Activated CD4-positive, alpha-beta T cell treated with anti-CD3 and anti-CD28 coated beads, Interleukin-2, Interleukin-4, amounts not matched to agents 100 ng/mL and 50 ng/mL, durations not matched to agents 16 hours and 8 hours (primary cell): ENCODE data around the gene IQGAP2.
"Not testable (repeated sequence)": the region's sequence is repeated elsewhere in the genome, so short reads cannot be mapped to it uniquely, and the experiment has no call there.

Experiments used
- DNase-seq: peaks from one replicate; pipeline ENCODE4 v3.0.0-alpha.2; 2020; ENCODE audit warnings: low spot score

Gene IQGAP2

DNA sequence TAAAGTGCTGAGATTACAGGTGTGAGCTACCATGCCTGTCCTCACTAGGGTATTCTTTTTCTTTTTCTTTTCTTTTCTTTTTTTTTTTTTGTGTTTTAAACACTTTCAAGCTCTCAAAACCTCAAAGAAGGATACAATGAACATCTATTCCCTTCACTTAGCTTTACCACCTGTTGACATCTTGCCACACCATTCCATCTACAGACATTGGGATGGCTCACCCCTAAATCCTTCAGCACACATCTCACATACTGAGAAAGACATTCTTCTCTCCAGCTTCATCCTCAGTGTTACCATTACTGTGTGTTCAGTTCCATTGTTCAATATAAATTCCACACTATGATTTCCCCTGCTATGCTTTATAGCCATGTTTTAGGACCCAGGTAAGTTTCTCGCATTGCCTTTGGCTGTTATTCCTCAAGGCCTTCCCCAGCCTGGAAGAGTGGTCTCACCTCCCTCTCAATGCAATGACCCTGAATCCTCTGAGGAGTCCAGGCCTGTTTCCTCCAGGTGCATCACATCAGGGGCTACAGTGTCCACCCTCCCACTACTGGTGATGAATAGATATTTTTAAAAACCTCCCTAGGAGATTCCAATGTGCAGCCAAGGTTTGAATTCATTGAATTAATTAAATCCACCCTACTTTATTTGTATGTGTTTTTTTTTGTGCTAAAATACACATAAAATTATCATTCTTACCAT, 16.7 kb downstream of the IQGAP2 start:
- no peak for DNase-seq

DNA sequence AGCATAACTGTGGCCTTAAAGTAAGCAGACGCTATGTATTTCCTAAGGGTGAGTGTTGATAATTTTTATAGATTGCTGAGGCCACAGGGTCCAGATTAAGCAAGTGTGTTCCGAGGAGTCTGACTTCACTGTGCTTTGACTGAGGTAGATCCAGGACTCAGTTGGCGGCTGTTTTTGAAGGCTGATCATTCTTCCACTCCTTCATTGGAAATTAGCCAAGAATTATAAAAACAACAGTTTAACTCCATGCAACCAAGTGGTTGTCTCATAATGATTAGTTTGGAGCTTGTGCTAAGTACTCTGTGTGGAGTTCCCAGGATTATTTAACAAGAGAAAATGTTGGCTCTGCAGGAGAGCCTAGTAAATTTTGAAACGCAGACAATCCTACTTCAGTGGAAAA, 19.1 kb downstream of the IQGAP2 start:
- no peak for DNase-seq

DNA sequence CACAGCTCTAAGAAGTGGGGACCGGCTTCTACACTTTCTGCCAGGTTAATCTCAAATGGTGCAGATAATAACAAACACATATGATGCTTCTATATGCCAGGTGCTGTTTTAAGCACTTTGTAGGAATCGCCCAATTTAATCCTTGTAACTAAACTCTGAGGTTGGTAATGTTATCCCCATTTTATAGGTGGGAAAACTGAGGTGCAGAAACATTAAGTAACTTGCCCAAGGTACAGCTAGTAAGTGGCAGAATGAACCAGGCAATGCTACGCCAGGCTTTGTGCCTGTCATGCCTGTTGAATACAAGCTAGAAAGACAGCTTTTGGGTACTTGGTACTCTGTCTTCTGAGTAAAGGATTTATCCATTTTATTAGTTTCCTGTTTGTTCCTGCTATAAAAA, 19.7 kb downstream of the IQGAP2 start:
- DNase-seq: no peak

DNA sequence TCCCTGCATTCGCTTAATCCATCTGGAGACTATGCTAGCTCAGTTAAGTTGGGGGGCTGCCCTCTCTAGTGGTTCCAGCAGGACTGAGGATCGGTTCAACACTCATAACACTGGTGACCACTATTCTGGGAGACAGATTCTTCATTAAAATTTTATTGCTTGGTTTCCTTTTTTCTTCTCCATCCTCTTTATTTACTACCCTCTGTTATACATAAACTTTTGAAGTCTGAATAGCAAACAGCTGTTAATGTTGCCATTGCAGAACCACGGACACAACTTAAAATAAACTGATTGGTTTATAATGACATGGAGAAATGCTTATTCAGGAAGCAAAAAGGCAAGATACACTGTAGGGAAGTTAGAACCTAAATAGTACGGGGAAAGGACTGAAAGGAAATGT, 22.1 kb downstream of the IQGAP2 start:
- no peak for DNase-seq

DNA sequence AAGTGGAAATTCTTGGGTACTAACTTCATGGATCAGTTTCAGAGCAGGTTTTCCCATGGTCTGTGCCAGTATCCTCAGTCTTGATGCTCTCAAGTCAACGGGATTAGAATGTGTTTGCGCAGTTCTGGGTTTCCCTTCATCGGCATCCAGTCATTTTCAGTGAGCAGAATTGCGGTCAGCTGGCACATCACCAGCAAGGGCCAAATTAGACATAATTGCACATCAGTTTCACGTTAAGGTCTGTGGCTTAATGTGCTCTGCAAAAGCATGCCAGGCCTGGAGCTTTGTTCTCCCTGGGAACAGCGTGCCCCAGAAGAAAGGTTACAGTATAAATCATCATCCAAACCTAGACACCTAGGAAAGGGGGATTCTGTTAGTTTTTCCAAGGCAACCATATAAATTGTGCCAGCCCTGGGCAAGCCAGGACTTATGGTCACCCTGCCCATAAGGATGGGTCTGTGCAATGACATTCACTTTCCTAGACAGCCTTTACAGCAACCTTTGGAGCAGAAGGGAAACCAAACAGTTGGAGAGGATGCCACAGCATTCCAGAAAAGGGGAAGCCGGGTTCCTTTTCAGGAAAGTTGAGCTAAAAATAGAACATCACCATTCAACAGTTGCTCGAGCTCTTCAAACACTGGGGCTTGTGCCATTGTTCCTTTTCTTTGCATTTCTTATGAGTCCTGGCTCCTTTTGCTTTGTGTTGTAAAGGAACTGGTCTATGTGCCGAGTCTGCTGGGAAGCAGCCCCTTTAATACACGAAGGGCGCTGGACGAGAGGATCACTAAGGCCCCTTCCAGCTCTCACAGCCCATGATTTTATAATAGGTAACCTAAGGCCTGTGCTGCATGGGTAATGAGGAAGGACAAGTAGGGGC, 23.1 kb downstream of the IQGAP2 start:
- no peak for DNase-seq

DNA sequence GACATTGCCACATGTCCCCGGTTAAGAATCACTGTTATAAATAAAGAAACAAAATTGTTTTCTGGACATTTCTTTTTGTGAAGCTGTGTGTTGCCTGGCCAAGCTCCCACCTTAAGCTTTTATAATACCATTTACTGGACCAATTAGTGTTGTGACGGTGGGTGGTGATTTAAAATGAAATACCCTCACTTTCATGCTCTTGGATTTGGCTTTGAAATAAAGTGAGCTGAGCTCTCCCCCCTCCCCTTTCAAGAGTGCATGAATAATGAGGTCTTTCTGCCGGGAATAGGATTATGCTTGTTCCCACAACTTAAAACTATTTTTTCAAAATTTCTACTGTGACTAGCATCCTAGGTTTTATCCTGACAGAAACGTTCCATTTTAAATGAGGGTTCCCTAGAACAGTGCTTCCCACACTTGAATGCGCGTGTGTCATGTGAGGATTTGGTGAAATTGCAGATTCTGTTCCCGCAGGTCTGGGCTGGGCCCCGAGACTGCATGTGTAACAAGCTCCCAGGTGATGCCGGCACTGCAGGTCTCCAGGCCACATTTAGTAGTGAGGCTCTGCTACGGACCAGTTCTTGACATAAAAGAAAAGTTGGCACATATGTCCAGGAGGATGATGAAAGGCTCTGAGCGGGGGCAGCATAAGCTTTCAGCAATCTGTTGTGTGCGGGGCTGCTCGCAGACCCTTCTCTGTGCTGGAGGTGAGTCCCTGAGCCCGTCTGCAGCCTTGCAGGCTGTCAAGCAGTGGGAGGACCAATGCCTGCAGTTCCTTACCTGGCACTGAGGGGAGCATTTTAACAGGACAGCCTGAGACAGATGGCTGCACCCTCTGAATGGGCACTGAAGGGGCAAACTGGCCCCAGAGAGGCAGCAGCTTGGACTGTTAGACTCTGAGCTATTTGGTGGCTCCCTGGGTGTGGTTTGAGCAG, 24.4 kb downstream of the IQGAP2 start:
- DNase-seq: no peak

DNA sequence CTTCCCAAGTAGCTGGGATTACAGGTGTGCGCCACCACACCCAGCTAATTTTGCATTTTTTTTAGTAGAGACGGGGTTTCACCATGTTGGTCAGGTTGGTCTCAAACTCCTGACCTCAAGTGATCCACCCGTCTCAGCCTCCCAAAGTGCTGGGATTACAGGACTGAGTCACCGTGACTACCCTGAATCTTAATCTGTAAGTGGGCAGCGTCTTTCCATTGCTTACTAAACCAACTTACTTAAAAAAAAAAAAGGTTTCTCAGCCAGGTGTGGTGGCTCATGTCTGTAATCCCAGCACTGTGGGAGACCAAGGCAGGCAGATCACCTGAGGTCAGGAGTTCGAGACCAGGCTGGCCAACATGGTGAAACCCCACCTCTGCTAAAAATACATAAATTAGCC, 25.5 kb downstream of the IQGAP2 start:
- not testable (repeated sequence) for DNase-seq

DNA sequence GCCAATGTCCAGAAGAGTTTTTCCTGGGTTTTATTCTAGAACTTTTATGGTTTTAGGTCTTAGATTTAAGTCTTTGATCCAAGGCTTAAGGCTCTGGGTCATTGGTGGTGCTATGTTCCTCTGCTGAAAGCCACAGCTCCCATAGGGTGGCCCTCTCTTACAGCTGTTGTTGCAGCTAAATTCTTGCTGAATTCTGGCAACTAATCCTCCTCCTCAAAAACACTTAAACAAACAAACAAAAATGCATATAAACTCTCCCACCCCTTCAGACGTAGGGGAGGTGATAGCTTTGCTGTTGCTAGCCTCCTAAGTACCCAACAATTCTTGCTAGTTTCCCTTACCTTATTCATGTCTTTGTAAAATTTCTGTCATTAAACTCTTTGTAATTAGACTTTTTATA, 30.2 kb downstream of the IQGAP2 start:
- DNase-seq: no peak

DNA sequence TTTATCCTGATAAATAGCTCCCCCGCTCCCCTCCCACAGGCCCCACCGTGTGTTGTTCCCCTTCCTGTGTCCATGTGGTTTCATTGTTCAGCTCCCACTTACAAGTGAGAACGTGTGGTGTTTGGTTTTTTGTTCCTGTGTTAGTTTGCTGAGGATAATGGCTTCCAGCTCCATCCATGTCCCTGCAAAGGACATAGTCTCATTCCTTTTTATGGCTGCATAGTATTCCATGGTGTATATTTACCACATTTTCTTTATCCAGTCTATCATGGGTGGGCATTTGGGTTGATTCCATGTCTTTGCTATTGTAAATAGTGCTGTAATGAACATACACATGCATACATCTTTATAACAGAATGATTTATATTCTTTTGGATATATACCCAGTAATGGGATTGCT, 34.4 kb downstream of the IQGAP2 start:
- DNase-seq: not testable (repeated sequence)

DNA sequence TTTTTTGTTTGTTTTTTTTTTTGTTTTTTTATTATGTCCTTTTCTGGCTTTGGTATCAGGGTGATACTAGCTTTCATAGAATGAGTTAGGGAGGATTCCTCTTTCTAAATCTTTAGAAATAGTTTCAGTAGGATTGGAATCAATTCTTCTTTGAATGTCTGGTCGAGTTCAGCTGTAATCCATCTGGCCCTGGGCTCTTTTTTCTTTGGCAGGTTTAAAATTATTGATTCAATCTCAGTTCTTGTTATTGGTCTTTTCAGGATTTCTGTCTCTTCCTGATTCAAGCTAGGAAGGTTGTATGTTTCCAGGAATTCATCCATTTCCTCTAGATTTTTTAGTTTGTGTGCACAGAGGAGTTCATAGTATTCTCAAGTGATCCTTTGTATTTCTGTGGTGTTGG, 34.9 kb downstream of the IQGAP2 start:
- no peak for DNase-seq

DNA sequence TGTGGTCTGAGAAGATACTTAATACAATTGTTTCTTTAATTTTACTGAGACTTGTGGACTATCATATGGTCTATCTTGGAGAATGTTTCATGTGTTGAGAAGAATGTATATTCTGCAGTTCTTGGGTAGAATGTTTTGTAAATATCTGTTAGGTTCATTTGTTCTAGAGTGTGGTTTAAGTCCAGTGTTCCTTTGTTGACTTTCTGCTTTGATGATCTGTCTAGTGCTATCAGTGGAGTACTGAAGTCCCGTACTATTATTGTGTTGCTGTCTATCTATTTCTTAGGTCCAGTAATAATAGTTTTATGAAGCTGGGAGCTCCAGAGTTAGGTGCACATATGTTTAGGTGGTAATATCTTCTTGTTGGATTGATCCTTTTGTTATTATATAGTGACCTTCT, 36.1 kb downstream of the IQGAP2 start:
- no peak for DNase-seq

DNA sequence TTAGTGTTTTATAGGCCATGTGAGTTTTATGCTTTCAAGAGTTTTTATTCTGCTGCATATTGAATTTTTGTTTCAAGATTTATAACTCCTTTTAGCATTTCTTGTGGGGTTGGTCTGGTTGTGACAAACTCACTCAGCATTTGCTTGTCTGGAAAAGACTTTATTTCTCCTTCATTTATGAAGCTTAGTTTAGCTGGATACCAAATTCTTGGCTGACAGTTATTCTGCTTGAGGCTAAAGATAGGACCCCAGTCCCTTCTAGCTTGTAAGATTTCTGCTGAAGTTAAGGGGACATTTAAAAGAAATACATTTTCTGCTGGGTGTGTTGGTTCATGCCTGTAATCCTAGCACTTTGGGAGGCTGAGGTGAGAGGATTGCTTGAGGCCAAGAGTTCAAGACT, 36.8 kb downstream of the IQGAP2 start:
- no peak for DNase-seq

DNA sequence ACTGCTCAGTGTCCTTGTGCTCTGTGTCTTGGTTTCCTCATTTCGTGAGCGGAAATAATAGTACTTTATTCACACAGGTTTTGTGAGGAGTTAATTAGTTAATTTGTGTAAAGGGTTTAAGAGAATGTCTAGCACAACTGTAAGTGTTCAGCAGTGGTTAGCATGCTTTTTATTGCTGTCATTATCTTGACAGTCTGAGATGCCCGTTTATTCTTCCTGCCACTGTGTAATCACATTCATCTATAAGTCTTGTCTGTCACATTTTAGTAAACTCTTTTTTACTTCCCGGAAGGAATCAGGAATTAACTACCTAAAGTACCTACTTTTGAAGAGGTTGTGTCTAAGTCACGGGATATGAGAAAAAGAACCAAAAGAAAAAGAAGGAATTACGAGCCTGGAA, 38.0 kb downstream of the IQGAP2 start:
- DNase-seq: no peak

DNA sequence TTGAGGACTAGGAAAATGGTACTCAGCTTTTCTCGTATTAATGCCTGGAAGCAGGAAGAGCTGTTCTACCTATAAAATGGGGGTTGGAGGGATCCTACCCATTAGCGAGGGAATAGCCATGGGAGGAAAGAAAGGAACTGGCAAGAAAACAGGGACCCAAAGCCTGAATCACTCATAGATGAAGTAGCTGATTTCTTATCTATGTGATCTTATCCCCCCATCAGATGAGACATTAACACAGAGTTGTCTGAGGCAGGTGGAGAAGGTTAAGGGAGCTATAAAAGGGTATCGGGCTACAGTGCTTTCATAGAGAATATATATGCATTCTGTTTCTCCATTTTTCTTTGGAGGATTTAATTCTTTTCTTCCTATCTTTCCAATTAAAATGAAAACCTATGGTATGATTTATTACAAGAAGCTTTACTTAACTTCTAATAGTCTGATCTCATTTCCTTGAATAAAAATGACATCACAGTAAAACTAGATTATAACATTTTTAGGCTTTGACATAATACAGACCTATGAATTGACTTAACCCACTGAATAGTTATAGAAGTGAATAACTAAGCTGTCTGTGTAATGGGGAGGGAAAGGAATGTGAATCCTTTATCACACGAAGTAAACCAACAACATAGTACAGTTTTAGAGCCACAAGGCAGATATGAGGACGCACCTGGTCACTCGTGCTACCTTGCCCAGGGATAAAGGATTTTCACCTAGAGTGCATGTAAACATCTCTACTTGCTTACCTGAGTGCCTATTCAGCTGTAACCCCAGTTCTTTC, 39.0 kb downstream of the IQGAP2 start:
- no peak for DNase-seq

DNA sequence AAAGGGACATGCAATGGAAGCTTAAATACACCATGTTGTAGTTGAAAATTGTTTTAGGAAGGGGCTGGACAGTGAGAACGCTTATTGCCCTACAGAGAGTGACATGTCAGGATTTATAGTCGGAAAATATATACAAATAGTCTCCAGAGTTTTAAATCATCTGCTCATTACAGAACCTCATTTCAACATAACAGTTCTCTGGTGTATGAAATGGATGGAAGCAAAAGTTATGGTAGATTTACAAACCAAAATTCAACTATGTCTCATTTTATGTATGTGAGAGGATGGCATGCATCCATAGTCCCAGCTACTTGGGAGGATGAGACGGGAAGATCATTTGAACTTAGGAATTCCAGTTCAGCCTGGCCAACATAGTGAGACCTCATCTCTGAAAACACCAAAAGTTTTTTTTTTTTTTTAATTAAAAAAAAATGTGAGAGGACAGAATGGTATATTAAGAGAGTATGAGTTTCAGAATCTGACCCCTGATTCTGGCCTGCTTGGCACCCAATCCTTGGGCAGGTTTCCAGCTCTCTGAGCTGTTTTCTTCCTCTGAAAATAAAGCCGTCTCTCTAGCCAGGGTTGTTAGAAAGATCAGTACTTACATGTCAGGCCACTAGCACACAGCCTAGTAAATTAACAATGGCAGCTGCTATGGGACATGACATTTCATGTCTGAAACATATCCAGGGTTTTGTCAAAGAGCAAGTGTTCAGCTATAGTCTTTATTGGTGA, 40.1 kb downstream of the IQGAP2 start:
- no peak for DNase-seq

DNA sequence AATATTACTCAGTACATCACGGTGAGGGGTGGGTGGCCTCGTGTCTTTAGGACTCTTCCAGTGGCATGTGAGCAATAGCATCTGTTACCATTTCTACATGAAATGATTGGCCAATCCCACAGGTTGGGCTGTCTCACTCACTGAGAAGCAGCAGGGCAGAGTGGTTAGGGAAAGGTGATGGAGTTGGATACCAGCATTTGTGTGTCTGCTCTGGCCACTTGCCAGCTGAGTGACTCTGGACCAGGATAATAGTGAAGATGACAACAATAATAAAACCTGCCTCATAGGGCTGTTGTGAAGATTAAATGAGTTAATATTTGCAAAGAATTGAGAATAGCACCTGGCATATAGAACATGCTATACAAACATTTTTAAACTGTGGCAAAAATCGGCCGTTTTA, 42.0 kb downstream of the IQGAP2 start:
- no peak for DNase-seq

DNA sequence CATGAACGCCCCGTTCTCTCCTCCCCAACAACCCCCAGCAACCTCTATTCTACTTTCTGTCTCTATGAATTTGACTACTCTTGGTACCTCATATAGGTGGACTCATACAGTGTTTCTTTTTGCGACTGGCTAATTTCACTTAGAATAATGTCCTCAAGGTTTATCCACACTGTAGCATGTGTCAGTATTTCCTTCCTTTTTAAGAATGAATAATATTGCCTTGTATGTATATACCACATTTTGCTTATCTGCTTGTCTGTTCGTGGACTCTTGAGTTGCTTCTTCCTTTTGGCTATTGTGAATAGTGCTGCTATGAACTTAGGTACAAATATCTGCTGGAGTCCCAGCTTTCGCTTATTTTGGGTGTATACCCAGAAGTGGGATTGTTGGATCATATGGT, 42.7 kb downstream of the IQGAP2 start:
- no peak for DNase-seq

DNA sequence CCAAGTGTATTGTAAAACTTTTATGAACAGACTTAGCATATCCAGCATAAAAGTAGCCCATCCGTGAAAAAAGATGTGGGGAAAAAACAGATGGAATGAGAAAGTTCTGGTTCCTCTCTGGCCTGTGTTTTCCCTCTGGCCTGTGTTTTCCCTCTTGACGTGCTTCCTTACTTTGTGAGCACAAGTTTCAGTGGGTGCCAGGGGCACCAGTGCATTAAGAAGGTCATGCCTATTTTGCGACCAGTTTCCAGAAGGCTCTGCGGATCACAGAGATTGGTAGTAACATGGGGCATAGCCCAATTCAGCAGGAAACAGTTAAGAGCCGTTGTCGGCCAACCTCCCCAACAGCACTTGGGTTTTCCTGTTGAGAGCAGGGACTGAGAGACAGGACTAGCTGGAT, 43.7 kb downstream of the IQGAP2 start:
- DNase-seq: no peak

DNA sequence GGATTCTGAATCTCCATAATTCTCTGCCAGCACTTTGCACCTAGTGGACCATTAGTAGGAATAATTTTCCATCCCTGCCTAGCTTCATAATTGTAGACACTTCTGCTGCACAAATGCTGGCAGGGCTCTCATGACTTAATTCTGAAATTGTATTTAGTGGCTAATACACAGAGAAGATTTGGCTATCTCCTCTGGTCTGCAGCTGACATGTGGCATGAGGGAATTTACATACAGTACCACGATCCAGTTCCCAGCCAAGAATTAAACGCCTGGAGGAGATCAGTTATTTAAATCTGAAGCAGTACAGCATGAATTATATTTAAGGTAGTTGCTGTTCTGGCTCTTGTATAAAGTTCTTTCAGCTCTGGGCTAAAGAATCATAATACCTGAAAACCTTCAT, 46.5 kb downstream of the IQGAP2 start:
- no peak for DNase-seq

DNA sequence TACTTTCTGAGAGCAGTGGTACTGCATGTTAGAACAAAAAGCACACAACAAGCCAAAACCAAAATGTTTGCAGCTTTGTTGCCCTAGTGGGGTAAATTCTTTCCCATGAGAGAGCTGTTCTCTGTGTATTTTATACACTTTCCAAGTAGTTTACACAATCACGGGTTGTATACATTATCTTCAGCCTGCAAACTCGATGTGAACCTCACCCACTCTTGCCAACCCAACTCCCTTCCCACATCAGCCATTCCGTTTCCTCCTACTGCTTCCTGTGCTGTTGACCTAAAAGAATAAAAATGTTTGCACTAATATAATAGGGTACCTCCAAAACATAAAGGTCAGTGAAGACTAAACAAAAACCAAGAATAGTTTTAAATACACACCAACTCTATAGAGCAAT, 47.0 kb downstream of the IQGAP2 start:
- DNase-seq: no peak
